Effector memory CD4-positive, alpha-beta T cell (primary cell): ENCODE results near the gene SYS1.
"Not testable (repeated sequence)": the region's sequence is repeated elsewhere in the genome, so short reads cannot be mapped to it uniquely, and the experiment has no call there.

Source experiments
- DNase-seq, 3 donors: peaks; one replicate each; pipeline ENCODE4 v3.0.0-alpha.2; 2020
- H3K27ac ChIP-seq: 2 replicates; pipeline ENCODE4 v1.7.0; 2013; ENCODE audit warnings: mild to moderate bottlenecking, low read length, moderate library complexity; ENCODE audit not compliant: insufficient read depth, poor library complexity, severe bottlenecking
- H3K27me3 ChIP-seq: replicated peaks from 2 replicates; pipeline ENCODE4 v1.7.0; 2013; ENCODE audit warnings: mild to moderate bottlenecking, low read length; ENCODE audit not compliant: insufficient read depth, control insufficient read depth, poor library complexity, severe bottlenecking
- H3K36me3 ChIP-seq: 2 replicates; pipeline ENCODE4 v1.7.0; 2013; ENCODE audit warnings: mild to moderate bottlenecking, low read length, moderate library complexity; ENCODE audit not compliant: control insufficient read depth, insufficient read depth
- H3K4me1 ChIP-seq: 2 replicates; pipeline ENCODE4 v1.7.0; 2013; ENCODE audit warnings: low read length, mild to moderate bottlenecking; ENCODE audit not compliant: control insufficient read depth, insufficient read depth, poor library complexity, severe bottlenecking
- H3K4me3 ChIP-seq: 2 replicates; pipeline ENCODE4 v1.7.0; 2013; ENCODE audit warnings: low read length, low read depth, mild to moderate bottlenecking; ENCODE audit not compliant: insufficient read depth, poor library complexity, severe bottlenecking
- H3K9me3 ChIP-seq: 2 replicates; pipeline ENCODE4 v1.7.0; 2013; ENCODE audit warnings: mild to moderate bottlenecking, low read length, moderate library complexity; ENCODE audit not compliant: control insufficient read depth

The SYS1 gene

GRCh38 chr20:45346291-45346718 is 16.7 kb upstream of the SYS1 start:
- DNase-seq = no peak
- Histone ChIP-seq H3K4me1 (peaks cover 14% of the 10 kb centered on the region), H3K27ac (no peak overlapping the region), H3K9me3 (no peaks in the 10 kb centered on the region), H3K27me3 (no peaks in the 10 kb centered on the region), H3K36me3 (no peaks in the 10 kb centered on the region), H3K4me3 (no peak overlapping the region)

- H3K27me3 ChIP-seq = no peaks in the 10 kb centered on the region
- H3K9me3 ChIP-seq = no peaks in the 10 kb centered on the region
- H3K36me3 ChIP-seq = no peaks in the 10 kb centered on the region
- no peak for DNase-seq
- no peak overlapping the region for H3K4me3 ChIP-seq
- H3K4me1 ChIP-seq = peaks cover 14% of the 10 kb centered on the region
- no peak overlapping the region for H3K27ac ChIP-seq
Measured at GRCh38 chr20:45346851-45347250, 16.1 kb upstream of the SYS1 start.

DNA sequence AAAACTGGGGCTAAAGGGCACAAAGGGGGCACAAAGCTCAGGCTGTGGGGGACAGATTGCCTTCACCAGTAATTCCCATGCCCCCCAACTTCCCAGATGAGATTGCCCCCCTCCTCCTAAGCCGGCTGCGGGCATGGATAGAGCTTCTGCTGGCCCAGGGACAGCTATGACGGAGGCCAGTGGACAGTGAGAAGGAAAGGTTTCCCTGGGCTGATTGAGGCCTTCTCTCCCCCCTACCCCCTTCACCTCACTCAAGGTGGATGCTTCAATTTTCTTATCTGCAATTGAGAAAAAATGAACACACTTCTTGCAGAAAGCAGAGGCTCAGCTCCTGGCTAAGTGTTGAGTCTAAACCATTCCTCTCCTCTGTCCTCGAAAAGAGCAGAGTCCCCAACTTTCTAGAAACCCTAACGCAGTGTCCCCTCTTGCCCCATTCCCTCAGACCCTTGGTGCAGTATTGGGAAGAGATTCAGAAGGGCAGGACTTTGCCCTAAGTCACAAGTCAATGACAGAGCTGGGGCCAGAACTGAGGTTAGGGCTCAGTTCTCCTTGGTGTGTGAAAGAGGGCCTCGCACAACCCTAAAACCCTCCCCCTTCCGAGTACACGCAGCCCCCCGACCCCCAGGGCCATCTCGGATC is 15.5 kb upstream of the SYS1 start:
- H3K36me3 ChIP-seq = no peaks in the 10 kb centered on the region
- H3K27ac ChIP-seq = peak overlapping the region; percentile 36
- no peak for DNase-seq
- peaks cover 14% of the 10 kb centered on the region for H3K4me1 ChIP-seq
- H3K27me3 ChIP-seq = no peaks in the 10 kb centered on the region
- peak overlapping the region; percentile 76 for H3K4me3 ChIP-seq
- no peaks in the 10 kb centered on the region for H3K9me3 ChIP-seq

- Histone ChIP-seq H3K36me3 (no peaks in the 10 kb centered on the region), H3K4me3 (peak within 1 kb of the TSS; percentile 76), H3K4me1 (peaks cover 14% of the 10 kb centered on the region), H3K9me3 (no peaks in the 10 kb centered on the region), H3K27me3 (no peaks in the 10 kb centered on the region), H3K27ac (peak within 1 kb of the TSS; percentile 36)
- DNase-seq = peak; percentile 56 to 74 (median 70)
Measured at GRCh38 chr20:45347936-45348778, 14.8 kb upstream of the SYS1 start, which contains the start of gene SDC4. SDC4 (minus strand) TSS chr20:45348424; CDS start chr20:45348384, 40 bp downstream.

DNA sequence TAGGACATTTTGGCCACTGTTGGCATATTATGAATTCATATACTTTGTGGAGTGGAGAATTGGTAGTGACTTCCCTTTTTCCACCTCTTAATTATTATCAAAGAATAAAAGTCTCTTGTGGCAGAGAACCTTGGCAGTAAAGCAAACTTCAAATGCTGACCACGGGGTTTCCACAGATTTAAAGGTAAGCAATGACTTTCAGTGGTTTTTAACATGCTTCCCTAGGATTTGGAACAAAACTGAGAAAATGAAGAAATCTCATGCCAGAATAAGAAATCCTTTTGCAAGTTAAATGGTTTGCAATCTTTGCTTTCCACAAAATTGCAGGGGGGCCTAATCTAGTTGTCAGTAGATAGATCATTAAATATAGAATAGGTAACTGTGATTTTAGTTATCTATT is 12.7 kb upstream of the SYS1 start:
- H3K36me3 ChIP-seq = no peaks in the 10 kb centered on the region
- no peaks in the 10 kb centered on the region for H3K27me3 ChIP-seq
- no peak for DNase-seq
- H3K4me1 ChIP-seq = peaks cover 11% of the 10 kb centered on the region
- no peaks in the 10 kb centered on the region for H3K9me3 ChIP-seq
- H3K4me3 ChIP-seq = no peak overlapping the region
- H3K27ac ChIP-seq = no peak overlapping the region

DNA sequence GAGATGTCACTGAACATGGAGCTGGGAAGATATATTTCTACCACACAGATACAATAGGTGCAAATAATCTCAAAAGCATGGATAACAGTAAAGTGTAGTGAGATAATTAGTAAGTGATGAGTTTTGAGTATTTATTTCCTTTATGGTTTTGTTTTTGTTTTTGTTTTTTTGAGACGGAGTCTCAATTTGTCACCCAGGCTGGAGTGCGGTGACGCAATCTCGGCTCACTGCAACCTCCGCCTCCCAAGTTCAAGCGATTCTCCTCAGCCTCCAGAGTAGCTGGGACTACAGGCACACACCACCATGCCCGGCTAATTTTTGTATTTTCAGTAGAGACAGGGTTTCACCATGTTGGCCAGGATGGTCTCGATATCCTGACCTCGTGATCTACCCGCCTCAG is 12.2 kb upstream of the SYS1 start:
- DNase-seq, H3K36me3 ChIP-seq, H3K27ac ChIP-seq, H3K9me3 ChIP-seq, H3K4me3 ChIP-seq, H3K27me3 ChIP-seq: not testable (repeated sequence)
- H3K4me1 ChIP-seq = peaks cover 11% of the 10 kb centered on the region

- Histone ChIP-seq H3K27me3 (no peaks in the 10 kb centered on the region), H3K4me3 (no peak overlapping the region), H3K36me3 (no peaks in the 10 kb centered on the region), H3K9me3 (no peaks in the 10 kb centered on the region), H3K27ac (no peak overlapping the region), H3K4me1 (peaks cover 9% of the 10 kb centered on the region)
- no peak for DNase-seq
Measured at GRCh38 chr20:45352729-45353128, 10.2 kb upstream of the SYS1 start.

DNA sequence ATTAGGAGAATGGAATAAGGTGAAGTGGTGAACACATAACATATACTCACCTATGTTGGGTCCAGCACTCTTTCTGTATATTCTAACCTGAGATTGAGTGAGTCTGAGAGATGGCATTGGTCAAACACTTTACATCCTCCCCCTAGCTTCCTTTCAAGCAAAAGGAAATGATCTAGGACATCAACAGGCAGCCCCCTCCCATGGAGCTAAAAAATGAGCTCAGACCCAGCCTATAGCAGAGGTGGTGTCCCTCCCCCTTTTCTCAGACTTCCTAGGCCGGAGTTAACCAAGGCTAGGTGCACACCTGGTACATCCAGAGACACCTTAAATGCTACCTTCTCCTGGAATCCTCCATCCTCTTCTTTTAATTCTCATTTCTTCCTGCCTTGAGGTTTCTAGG is 9.2 kb upstream of the SYS1 start:
- Histone ChIP-seq H3K9me3 (no peaks in the 10 kb centered on the region), H3K4me3 (no peak overlapping the region), H3K4me1 (peaks cover 11% of the 10 kb centered on the region), H3K36me3 (no peaks in the 10 kb centered on the region), H3K27ac (no peak overlapping the region), H3K27me3 (no peaks in the 10 kb centered on the region)
- no peak for DNase-seq

GRCh38 chr20:45354423-45355208 is 8.3 kb upstream of the SYS1 start:
- Histone ChIP-seq H3K4me3 (no peak overlapping the region), H3K27ac (no peak overlapping the region), H3K9me3 (no peaks in the 10 kb centered on the region), H3K27me3 (no peaks in the 10 kb centered on the region), H3K4me1 (peaks cover 11% of the 10 kb centered on the region), H3K36me3 (no peaks in the 10 kb centered on the region)
- no peak for DNase-seq
